HL-60 (cell line): Measurements from ENCODE around the gene STEAP1B.

Source experiments
- DNase-seq, 2 experiments: peaks; one replicate each; pipeline ENCODE4 v3.0.0-alpha.2; 2010 to 2020; ENCODE audit warnings: low read depth in 1 of 2, low spot score in 1 of 2
- H3K27ac ChIP-seq: fragments of 250-450 bp; sonication (Bioruptor Pico); replicated peaks from 2 replicates; pipeline ENCODE4 v1.5.1; 2020; ENCODE audit warnings: mild to moderate bottlenecking, moderate library complexity
- H3K27me3 ChIP-seq: fragments of 250-450 bp; sonication (Bioruptor Pico); 2 replicates; pipeline ENCODE4 v1.5.1; 2021; ENCODE audit warnings: mild to moderate bottlenecking, moderate library complexity; ENCODE audit not compliant: insufficient read depth, poor library complexity, severe bottlenecking
- H3K4me3 ChIP-seq: replicated peaks from 2 replicates; pipeline ENCODE4 v1.5.1; 2011; ENCODE audit warnings: mild to moderate bottlenecking, control low read depth, low read length; ENCODE audit not compliant: insufficient read depth
- CTCF ChIP-seq: IDR thresholded peaks from one replicate; pipeline ENCODE4 v1.5.1; 2011; ENCODE audit warnings: low read length, control low read depth, inconsistent platforms; ENCODE audit not compliant: insufficient read depth
- GABPA ChIP-seq: IDR thresholded peaks from 2 replicates; pipeline ENCODE4 v1.6.1; 2012; ENCODE audit warnings: low read depth
- POLR2AphosphoS5 ChIP-seq: IDR thresholded peaks from 2 replicates; pipeline ENCODE4 v1.6.1; 2012; ENCODE audit warnings: low read depth
- REST ChIP-seq: IDR thresholded peaks from 2 replicates; pipeline ENCODE4 v1.6.1; 2012; ENCODE audit warnings: low read depth; ENCODE audit not compliant: insufficient replicate concordance
- SPI1 ChIP-seq: IDR thresholded peaks from 2 replicates; pipeline ENCODE4 v1.6.1; 2012; ENCODE audit warnings: low read depth, mild to moderate bottlenecking, borderline replicate concordance

The STEAP1B gene

GRCh38 chr7:22402250-22402649, 97.7 kb downstream of the STEAP1B start:
- no peak for TF ChIP-seq REST
- no peak for TF ChIP-seq POLR2AphosphoS5
- no peak for TF ChIP-seq CTCF
- TF ChIP-seq SPI1 = no peak
- no peak for TF ChIP-seq GABPA
- no peak overlapping the region for H3K4me3 ChIP-seq
- no peaks in the 10 kb centered on the region for H3K27me3 ChIP-seq
- no peak for DNase-seq
- H3K27ac ChIP-seq = no peak overlapping the region

GRCh38 chr7:22400936-22401553, 98.9 kb downstream of the STEAP1B start:
- DNase-seq = no peak
- no peak for TF ChIP-seq POLR2AphosphoS5
- no peak for TF ChIP-seq CTCF
- TF ChIP-seq GABPA = no peak
- TF ChIP-seq REST = no peak
- TF ChIP-seq SPI1 = no peak
- Histone ChIP-seq H3K4me3 (no peak overlapping the region), H3K27me3 (no peaks in the 10 kb centered on the region), H3K27ac (no peak overlapping the region)

- H3K27me3 ChIP-seq = no peaks in the 10 kb centered on the region
- no peak for DNase-seq
- no peak overlapping the region for H3K27ac ChIP-seq
- TF ChIP-seq POLR2AphosphoS5 = no peak
- TF ChIP-seq REST = no peak
- TF ChIP-seq CTCF = no peak
- TF ChIP-seq SPI1 = no peak
- TF ChIP-seq GABPA = no peak
- H3K4me3 ChIP-seq = no peak overlapping the region
Measured at GRCh38 chr7:22400150-22400814, 99.7 kb downstream of the STEAP1B start.
